Body of pancreas (tissue), 4 donors: ENCODE results near the gene SH2D3A. TPM values are rescaled to one million over a fixed set of nuclear protein-coding genes. Genes with fewer than 3 reads are reported as not detected.
"Not testable (repeated sequence)": the region's sequence is repeated elsewhere in the genome, so short reads cannot be mapped to it uniquely, and the experiment has no call there.

Experiments
- ATAC-seq: fragments of 150-250 bp; one replicate; pipeline ENCODE4 v1.9.1; 2016
- DNase-seq, 4 donors: peaks; one replicate each; pipeline ENCODE4 v3.0.0-alpha.2; 2019
- H3K27ac ChIP-seq, 4 donors: fragments of 200-600 bp; sonication (generic); 1 replicate in 3 of 4; 2 replicates in 1 of 4; pipeline versions ENCODE4 v1.5.1 to v1.6.1; 2016 to 2019; ENCODE audit warnings: mild to moderate bottlenecking in 1 of 4, mixed read lengths in 1 of 4, moderate library complexity in 1 of 4
- H3K27me3 ChIP-seq, 2 donors: fragments of 200-600 bp; sonication (generic); one replicate each; pipeline ENCODE4 v1.6.0; 2016; ENCODE audit warnings: mild to moderate bottlenecking in 1 of 2
- H3K36me3 ChIP-seq, 2 donors: fragments of 200-600 bp; sonication (generic); replicated peaks in 1 of 2; 2 replicates each; pipeline ENCODE4 v1.5.1; 2016; ENCODE audit warnings: low read depth in 2 of 2; ENCODE audit not compliant: insufficient read depth in 1 of 2
- H3K4me1 ChIP-seq: fragments of 200-600 bp; sonication (generic); one replicate; pipeline ENCODE4 v1.6.0; 2016
- H3K4me3 ChIP-seq, 2 donors: fragments of 200-600 bp; sonication (generic); 1 replicate in 1 of 2; 2 replicates in 1 of 2; pipeline ENCODE4 v1.5.1; 2016 to 2019
- H3K9me3 ChIP-seq, 3 donors: fragments of 200-600 bp; sonication (generic); 1 replicate in 2 of 3; 2 replicates in 1 of 3; pipeline ENCODE4 v1.5.1; 2016
- POLR2A ChIP-seq, 3 donors: fragments of 450-650 bp; IDR thresholded peaks; one replicate each; pipeline ENCODE4 v1.6.1; 2016; ENCODE audit warnings: antibody characterized with exemption in 3 of 3, mild to moderate bottlenecking in 2 of 3
- whole genome bisulfite sequencing, 2 donors: methylation state at CpG; one replicate each; pipeline ENCODE4 v1.1.5; 2017; 5-methylcytosine and 5-hydroxymethylcytosine counted together
- intact Hi-C: fragments of 100-400 bp; cut with DNase I; formaldehyde crosslinking; loops from one replicate; pipeline ENCODE4 v1.15.1; 2023
- total RNA-seq, 2 donors: library from RNA; depleted of rRNA; stranded (reverse); fragments of >200 nt; gene quantifications; one replicate each; pipeline ENCODE4 v1.1.0, GENCODE V29; 2016
- TF ChIP-seq, protein P1 (sequence below), 7 experiments: fragments of 450-650 bp in 4 of 7; fragments of 200-600 bp in 3 of 7; sonication (generic) in 3 of 7; IDR thresholded peaks; one replicate each; pipeline ENCODE4 v1.5.1; 2016 to 2019; ENCODE audit warnings: antibody characterized with exemption in 7 of 7

Gene SH2D3A
- total RNA-seq, 2 donors from 2014 or later = 18.4 to 60.0 TPM

DNA sequence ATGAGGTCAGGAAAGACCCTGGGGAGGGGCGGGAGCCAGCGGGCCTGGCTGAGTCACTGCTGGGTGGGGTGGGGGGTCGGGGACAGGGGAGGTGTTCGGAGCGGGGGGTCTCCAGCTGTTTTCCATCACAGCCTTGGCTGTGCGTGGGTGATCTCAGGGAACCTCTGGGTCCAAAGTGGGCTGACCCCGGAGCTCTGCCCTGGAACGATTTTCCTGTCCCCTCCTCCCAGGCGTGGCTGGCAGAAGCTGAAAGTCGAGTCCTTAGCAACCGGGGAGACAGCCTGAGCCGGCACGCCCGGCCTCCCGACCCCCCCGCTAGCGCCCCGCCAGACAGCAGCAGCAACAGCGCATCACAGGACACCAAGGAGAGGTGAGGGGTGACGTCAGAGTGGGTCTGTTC, 17.2 kb downstream of the SH2D3A start:
- no peaks in the 10 kb centered on the region for H3K9me3 ChIP-seq
- peaks cover 9 to 24% of the 10 kb centered on the region in 2 donors for H3K36me3 ChIP-seq
- WGBS, 2 donors = 73% methylated on average over 3 to 20 of the region's 20 CpGs

DNA sequence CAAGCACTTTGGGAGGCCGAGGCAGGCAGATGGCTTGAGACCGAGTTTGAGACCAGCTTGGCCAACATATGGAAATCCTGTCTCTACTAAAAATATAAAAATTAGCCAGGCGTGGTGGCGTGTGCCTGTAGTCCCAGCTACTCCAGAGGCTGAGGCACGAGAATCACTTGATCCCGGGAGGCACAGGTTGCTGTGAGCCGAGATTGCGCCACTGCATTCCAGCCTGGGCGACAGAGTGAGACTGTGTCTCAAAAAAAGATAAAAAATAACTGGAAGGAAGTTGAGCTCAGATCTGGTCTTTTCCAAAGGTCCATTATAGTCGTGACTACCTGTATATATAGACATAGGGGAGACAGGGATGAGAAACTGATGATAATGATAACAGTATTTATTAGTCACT, 18.7 kb downstream of the SH2D3A start:
- intact Hi-C loops = loop anchor here (10.0 kb wide), 2 partner anchors 116 to 234 kb away; no protein-coding TSS in a partner anchor
- 83 to 89% methylated on average over 10 of the region's 10 CpGs for WGBS, 2 donors
- not testable (repeated sequence) for H3K9me3 ChIP-seq, DNase-seq, H3K4me3 ChIP-seq, ATAC-seq, H3K27me3 ChIP-seq, H3K27ac ChIP-seq
- peaks cover 19% of the 10 kb centered on the region for H3K4me1 ChIP-seq
- peaks cover 9 to 24% of the 10 kb centered on the region in 2 donors for H3K36me3 ChIP-seq

More for the DNA sequence above, 17.2 kb downstream of the SH2D3A start:
- ATAC-seq (no peak), DNase-seq (no peak)
- TF ChIP-seq, protein P1, sequence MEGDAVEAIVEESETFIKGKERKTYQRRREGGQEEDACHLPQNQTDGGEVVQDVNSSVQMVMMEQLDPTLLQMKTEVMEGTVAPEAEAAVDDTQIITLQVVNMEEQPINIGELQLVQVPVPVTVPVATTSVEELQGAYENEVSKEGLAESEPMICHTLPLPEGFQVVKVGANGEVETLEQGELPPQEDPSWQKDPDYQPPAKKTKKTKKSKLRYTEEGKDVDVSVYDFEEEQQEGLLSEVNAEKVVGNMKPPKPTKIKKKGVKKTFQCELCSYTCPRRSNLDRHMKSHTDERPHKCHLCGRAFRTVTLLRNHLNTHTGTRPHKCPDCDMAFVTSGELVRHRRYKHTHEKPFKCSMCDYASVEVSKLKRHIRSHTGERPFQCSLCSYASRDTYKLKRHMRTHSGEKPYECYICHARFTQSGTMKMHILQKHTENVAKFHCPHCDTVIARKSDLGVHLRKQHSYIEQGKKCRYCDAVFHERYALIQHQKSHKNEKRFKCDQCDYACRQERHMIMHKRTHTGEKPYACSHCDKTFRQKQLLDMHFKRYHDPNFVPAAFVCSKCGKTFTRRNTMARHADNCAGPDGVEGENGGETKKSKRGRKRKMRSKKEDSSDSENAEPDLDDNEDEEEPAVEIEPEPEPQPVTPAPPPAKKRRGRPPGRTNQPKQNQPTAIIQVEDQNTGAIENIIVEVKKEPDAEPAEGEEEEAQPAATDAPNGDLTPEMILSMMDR (IDR thresholded peaks at IDR 0.05) = no peak
- no peak for TF ChIP-seq POLR2A (IDR thresholded peaks at IDR 0.05)
- Histone ChIP-seq H3K4me3 (no peak overlapping the region), H3K27me3 (no peaks in the 10 kb centered on the region), H3K27ac (no peak overlapping the region), H3K4me1 (peaks cover 6% of the 10 kb centered on the region)
- intact Hi-C loops = no loop called here

DNA sequence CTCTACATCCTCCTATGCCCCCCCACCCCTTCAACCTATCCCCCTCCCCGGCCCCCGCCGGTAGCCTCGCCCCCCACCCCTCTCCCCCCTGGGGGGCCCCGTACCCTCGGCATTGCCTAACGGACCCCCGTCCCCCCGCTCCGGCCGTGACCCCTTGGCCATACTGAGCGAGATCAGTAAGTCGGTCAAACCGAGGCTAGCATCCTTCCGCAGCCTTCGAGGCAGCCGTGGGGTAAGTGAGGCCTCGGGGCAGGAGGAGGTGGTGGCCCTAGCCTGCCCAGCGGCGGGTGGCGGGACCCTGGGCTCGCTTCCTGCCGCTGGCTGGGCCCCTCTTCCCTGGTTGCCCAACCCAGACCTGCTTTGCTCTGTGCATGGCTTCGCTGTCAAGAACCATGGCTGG, 21.3 kb downstream of the SH2D3A start:
- no peak for TF ChIP-seq POLR2A (IDR thresholded peaks at IDR 0.05)
- TF ChIP-seq, protein P1 (IDR thresholded peaks at IDR 0.05) = no peak
- WGBS, 2 donors = 87 to 89% methylated on average over 24 of the region's 24 CpGs
- no peaks in the 10 kb centered on the region for H3K27me3 ChIP-seq

DNA sequence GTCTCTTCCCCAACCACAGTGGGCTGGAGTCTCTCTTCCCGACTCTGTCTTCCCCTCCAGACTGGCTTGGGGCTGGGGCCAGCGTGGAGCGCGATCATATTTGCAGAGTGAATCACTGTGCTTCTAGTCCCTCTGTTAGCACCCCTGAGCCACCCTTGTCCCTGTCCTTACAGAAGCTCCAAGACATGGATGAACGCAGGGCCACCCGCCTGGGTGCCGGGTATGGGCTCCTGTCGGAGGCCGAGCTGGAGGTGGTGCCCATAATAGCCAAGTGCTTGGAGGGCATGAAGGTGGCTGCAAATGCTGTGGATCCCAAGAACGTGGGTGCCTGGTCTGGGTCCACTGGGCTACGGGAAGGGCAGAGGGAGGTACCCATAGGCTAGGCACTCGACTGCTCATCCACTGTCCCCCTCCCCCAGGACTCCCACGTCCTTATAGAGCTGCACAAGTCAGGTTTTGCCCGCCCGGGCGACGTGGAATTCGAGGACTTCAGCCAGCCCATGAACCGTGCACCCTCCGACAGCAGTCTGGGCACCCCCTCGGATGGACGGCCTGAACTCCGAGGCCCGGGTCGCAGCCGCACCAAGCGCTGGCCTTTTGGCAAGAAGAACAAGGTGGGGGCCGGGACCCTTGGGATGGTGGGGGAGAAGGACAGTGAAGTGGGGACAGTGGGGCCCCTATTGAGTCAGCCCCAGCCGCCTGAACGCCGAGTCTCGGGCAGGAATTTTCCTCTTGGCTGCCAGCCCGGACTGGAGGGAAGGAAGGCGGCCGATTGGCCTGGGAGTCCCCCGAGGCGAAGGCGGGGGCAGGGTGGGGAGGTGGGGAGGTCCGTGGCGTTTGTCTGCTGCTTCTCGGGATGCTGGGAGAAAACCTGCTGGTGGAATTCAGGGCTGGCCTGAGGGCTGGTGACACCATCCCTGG, 22.6 kb downstream of the SH2D3A start:
- no peaks in the 10 kb centered on the region for H3K27me3 ChIP-seq
- peak overlapping the region; percentile 66 to 83 (median 80) for H3K27ac ChIP-seq
- TF ChIP-seq, protein P1 (IDR thresholded peaks at IDR 0.05) = peak in 1 of 7 experiments; percentile 5
- TF ChIP-seq POLR2A (IDR thresholded peaks at IDR 0.05) = no peak
- H3K36me3 ChIP-seq = peaks cover 4 to 21% of the 10 kb centered on the region in 2 donors
- 52% methylated on average over 19 to 31 of the region's 41 CpGs for WGBS, 2 donors
- DNase-seq (peak; percentile 75 to 85 (median 79)), ATAC-seq (peak; percentile 77)
- H3K4me1 ChIP-seq = peaks cover 30% of the 10 kb centered on the region
- intact Hi-C loops = loop anchor here (10.0 kb wide), 2 partner anchors 120 to 230 kb away; no protein-coding TSS in a partner anchor
- H3K4me3 ChIP-seq = no peak overlapping the region
- H3K9me3 ChIP-seq = no peaks in the 10 kb centered on the region

More for the DNA sequence above, 21.3 kb downstream of the SH2D3A start:
- H3K4me1 ChIP-seq = peaks cover 29% of the 10 kb centered on the region
- intact Hi-C loops = loop anchor here (10.0 kb wide), 2 partner anchors 119 to 231 kb away; no protein-coding TSS in a partner anchor
- H3K4me3 ChIP-seq = no peak overlapping the region
- peak overlapping the region in 1 of 4 donors; percentile 82 for H3K27ac ChIP-seq
- H3K9me3 ChIP-seq = no peaks in the 10 kb centered on the region
- DNase-seq (no peak), ATAC-seq (no peak)
- H3K36me3 ChIP-seq = peaks cover 9 to 21% of the 10 kb centered on the region in 2 donors

DNA sequence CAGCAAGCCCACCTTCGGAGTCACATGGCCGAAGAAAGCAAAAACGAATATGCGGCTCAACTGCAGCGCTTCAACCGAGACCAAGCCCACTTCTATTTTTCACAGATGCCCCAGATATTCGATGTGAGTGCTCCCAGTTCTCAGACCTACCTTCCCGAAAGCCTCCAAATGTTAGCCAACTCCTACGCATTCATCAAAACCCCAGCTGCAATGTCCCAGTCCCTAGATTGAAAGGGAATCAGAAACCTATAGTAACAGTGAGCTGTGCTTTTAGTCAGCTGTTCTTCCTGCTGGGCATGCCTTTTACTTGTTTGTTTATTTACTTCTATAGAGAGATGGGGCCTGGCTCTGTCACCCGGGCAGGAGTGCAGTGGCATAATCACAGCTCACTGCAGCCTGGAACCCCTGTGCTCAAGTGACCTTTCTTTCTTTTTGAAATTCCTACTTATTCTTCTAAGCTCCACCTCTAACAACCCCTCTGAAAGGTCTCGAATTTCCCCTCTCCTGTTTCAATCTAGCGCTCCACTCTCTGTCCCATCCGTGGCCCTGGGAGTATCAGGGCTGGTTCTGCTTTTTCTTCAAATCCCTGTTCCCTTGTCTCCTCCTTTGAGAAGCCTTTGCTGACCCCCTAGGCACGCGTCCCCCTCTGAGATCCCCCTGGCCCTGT, 23.4 kb downstream of the SH2D3A start:
- peak overlapping the region; percentile 66 to 83 (median 80) for H3K27ac ChIP-seq
- no peak for DNase-seq
- no peaks in the 10 kb centered on the region for H3K9me3 ChIP-seq
- H3K36me3 ChIP-seq = peaks cover 4 to 18% of the 10 kb centered on the region in 2 donors
- ATAC-seq = no peak
- no peak overlapping the region for H3K4me3 ChIP-seq
- H3K4me1 ChIP-seq = peaks cover 35% of the 10 kb centered on the region
- intact Hi-C loops = loop anchor here (10.0 kb wide), 2 partner anchors 121 to 229 kb away; no protein-coding TSS in a partner anchor
- H3K27me3 ChIP-seq = no peaks in the 10 kb centered on the region
- TF ChIP-seq, protein P1 (IDR thresholded peaks at IDR 0.05) = no peak
- no peak for TF ChIP-seq POLR2A (IDR thresholded peaks at IDR 0.05)
- 89 to 94% methylated on average over 15 of the region's 15 CpGs for WGBS, 2 donors
